Heart left ventricle (tissue), 16 donors: ENCODE results near the gene CDK5R1. TPM values are rescaled to one million over a fixed set of nuclear protein-coding genes. Genes with fewer than 3 reads are reported as not detected.

Experiments
- ATAC-seq, 4 donors: fragments of 200-7000 bp; cut with Tn5 transposase; one replicate each; pipeline ENCODE4 v1.9.1; 2020 to 2022; ENCODE audit warnings: moderate library complexity in 4 of 4, mild to moderate bottlenecking in 3 of 4, moderate number of reproducible peaks in 1 of 4
- DNase-seq, 5 donors: peaks; one replicate each; pipeline ENCODE4 v3.0.0-alpha.2; 2020
- H3K27ac ChIP-seq, 12 donors: fragments of 200-600 bp; sonication (generic) in 4 of 12; one replicate each; pipeline versions ENCODE4 v1.5.0 to v1.8.0; 2016 to 2022; ENCODE audit warnings: mild to moderate bottlenecking in 2 of 12
- H3K27me3 ChIP-seq, 9 donors: fragments of 200-600 bp; sonication (generic) in 2 of 9; one replicate each; pipeline versions ENCODE4 v1.5.1 to v1.8.0; 2016 to 2022; ENCODE audit warnings: mild to moderate bottlenecking in 3 of 9
- H3K36me3 ChIP-seq, 9 donors: fragments of 200-600 bp; sonication (generic) in 2 of 9; one replicate each; pipeline versions ENCODE4 v1.5.0 to v1.8.0; 2018 to 2022; ENCODE audit warnings: mild to moderate bottlenecking in 2 of 9
- H3K4me1 ChIP-seq, 12 donors: fragments of 200-600 bp; sonication (generic) in 4 of 12; one replicate each; pipeline versions ENCODE4 v1.5.0 to v1.8.0; 2016 to 2022; ENCODE audit warnings: mild to moderate bottlenecking in 3 of 12
- H3K4me3 ChIP-seq, 12 donors: fragments of 200-600 bp; sonication (generic) in 4 of 12; one replicate each; pipeline versions ENCODE4 v1.5.0 to v1.8.0; 2017 to 2022; ENCODE audit warnings: mild to moderate bottlenecking in 9 of 12, moderate library complexity in 4 of 12
- H3K9me3 ChIP-seq, 12 donors: fragments of 200-600 bp; sonication (generic) in 4 of 12; one replicate each; pipeline versions ENCODE4 v1.5.0 to v1.8.0; 2016 to 2022; ENCODE audit warnings: mild to moderate bottlenecking in 1 of 12
- POLR2A ChIP-seq, 2 donors: fragments of 450-650 bp; IDR thresholded peaks; one replicate each; pipeline ENCODE4 v1.6.1; 2017; ENCODE audit warnings: antibody characterized with exemption in 2 of 2, mild to moderate bottlenecking in 2 of 2, moderate library complexity in 2 of 2
- WGBS, 4 donors: extraction: QIAGEN DNeasy Blood & Tissue Kit in 2 of 4; methylation state at CpG; one replicate each; pipeline versions ENCODE4 v1.1.5 to v1.1.7; 2013 to 2018; 5-methylcytosine and 5-hydroxymethylcytosine counted together
- intact Hi-C, 10 donors: fragments of 100-400 bp; cut with DNase I; formaldehyde crosslinking; loops; one replicate each; pipeline versions ENCODE4 v1.11.1 to v1.14.2; 2022
- polyA plus RNA-seq, 2 donors: library from polyadenylated mRNA; stranded (reverse); fragments of 200-250 nt; gene quantifications; one replicate each; pipeline ENCODE4 v1.2.3, GENCODE V29; 2013
- total RNA-seq, 9 donors: library from RNA; depleted of rRNA in 2 of 9; stranded (reverse); fragments of >200 nt in 2 of 9; fragmentation: NEBNext Ultra II Directional in 3 of 9; extraction: Animal tissue kit (Norgen Biotek cat#: 25700) in 3 of 9; gene quantifications; one replicate each; pipeline versions ENCODE4 v1.1.0 to v1.2.4, GENCODE V29; 2016 to 2023
- TF ChIP-seq, protein P1 (sequence below), 12 donors: fragments of 200-600 bp; sonication (generic) in 4 of 12; IDR thresholded peaks; one replicate each; pipeline versions ENCODE4 v1.5.0 to v1.8.0; 2018 to 2022; ENCODE audit warnings: antibody characterized with exemption in 12 of 12, mild to moderate bottlenecking in 5 of 12
- donor health status: ischemic (EF 13 %, LVEDD 7.1; RV severe dilation, severe dysfunction).
- donor health status: healthy with polysubstance abuse.
- donor health status: DM: no; HTN: yes; CAD: no.
- donor health status: DM: no; HTN: no; CAD: no.
- donor health status: ischemic (EF 25% LVEDD 6.9; RV normal size, moderate dysfunction).
- donor health status: ischemic (EF 25% LVEDD 5.7; RV mildly dilated, moderate dysfunction).
- donor health status: healthy.
- donor health status: DM: yes; HTN: yes; CAD: no.
- donor health status: ischemic (EF 35%, LVEDD 5.7; RV mildly dilated, moderate dysfunction).
- donor health status: nonischemic (EF 11% LVEDD 7.7; RV severe dilation, severe dysfunction).
- donor health status: DM: yes; HTN: yes; CAD: no.
- donor health status: PGD.
- donor health status: ischemic (EF 29% LVEDD 5.4; RV normal size, mild dysfunction).
- donor health status: nonischemic (EF 23%, LVEDD 6.1; RV moderate dilation, normal function).

CDK5R1 gene
- total and polyA plus RNA-seq, 11 donors = 0.57 to 2.9 (median 1.5) TPM

- no peaks in the 10 kb centered on the region for H3K27me3 ChIP-seq
- TF ChIP-seq, protein P1, sequence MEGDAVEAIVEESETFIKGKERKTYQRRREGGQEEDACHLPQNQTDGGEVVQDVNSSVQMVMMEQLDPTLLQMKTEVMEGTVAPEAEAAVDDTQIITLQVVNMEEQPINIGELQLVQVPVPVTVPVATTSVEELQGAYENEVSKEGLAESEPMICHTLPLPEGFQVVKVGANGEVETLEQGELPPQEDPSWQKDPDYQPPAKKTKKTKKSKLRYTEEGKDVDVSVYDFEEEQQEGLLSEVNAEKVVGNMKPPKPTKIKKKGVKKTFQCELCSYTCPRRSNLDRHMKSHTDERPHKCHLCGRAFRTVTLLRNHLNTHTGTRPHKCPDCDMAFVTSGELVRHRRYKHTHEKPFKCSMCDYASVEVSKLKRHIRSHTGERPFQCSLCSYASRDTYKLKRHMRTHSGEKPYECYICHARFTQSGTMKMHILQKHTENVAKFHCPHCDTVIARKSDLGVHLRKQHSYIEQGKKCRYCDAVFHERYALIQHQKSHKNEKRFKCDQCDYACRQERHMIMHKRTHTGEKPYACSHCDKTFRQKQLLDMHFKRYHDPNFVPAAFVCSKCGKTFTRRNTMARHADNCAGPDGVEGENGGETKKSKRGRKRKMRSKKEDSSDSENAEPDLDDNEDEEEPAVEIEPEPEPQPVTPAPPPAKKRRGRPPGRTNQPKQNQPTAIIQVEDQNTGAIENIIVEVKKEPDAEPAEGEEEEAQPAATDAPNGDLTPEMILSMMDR (IDR thresholded peaks at IDR 0.05) = no peak
- TF ChIP-seq POLR2A (IDR thresholded peaks at IDR 0.05) = no peak
- H3K36me3 ChIP-seq = peaks cover 0 to 6% (median 0%) of the 10 kb centered on the region in 9 donors
- H3K9me3 ChIP-seq = no peaks in the 10 kb centered on the region
- intact Hi-C loops = loop anchor here in 2 of 10 donors (10.0 kb wide), 2 partner anchors 101 to 121 kb away; no protein-coding TSS in a partner anchor
- H3K27ac ChIP-seq = no peak overlapping the region
- no peak overlapping the region for H3K4me3 ChIP-seq
- DNase-seq (peak in 1 of 5 donors; percentile 23), ATAC-seq (no peak)
- H3K4me1 ChIP-seq = peaks cover 0 to 50% (median 23%) of the 10 kb centered on the region in 12 donors
- 93 to 95% (median 93%) methylated on average over 6 to 11 of the region's 11 CpGs for WGBS, 4 donors
Observed at GRCh38 chr17:32493976-32494513, 7.3 kb downstream of the CDK5R1 start.

DNA sequence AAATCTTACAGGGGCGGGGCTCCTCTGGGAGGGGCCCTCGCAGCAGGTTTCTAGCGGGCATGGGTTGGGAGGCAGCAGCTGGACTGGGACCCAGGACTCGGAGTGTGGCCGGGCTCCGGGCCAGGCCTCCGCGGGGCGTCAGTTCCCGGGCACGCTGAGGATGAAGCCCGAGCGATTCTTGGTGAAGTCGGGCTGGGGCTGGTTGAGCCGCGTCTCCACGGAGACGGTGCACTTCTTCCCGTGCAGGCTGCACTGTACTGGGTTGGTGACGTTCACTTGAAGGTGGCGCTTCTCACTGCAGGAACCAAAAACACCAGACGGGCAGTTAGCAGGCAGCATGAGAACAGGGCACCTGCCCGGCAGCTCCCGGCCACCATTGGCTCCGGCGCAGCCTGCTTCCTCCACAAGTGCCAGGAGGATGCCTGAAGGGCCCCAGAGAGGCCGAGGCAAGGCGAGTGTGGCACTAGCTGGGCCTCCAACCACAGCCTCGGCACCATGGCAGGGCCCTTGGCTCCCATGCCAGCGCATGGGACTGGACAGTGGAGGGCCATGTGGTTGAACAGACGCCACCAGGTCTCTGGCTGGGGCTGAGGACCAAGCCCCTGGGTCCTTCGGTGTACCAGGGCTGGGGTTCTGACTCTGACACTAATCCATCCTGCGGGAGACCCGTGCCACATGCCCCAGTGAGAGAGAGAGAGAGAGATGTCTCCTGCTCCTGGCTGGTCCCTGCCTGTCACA, 8.0 kb downstream of the CDK5R1 start:
- DNase-seq (peak in 1 of 5 donors; percentile 33), ATAC-seq (no peak)
- intact Hi-C loops = loop anchor here in 2 of 10 donors (10.0 kb wide), 2 partner anchors 100 to 120 kb away; no protein-coding TSS in a partner anchor
- Histone ChIP-seq H3K27ac (peak overlapping the region in 4 of 12 donors; percentile 43 to 78 (median 60)), H3K4me3 (no peak overlapping the region), H3K27me3 (no peaks in the 10 kb centered on the region), H3K36me3 (peaks cover 0 to 6% (median 0%) of the 10 kb centered on the region in 9 donors), H3K9me3 (no peaks in the 10 kb centered on the region), H3K4me1 (peaks cover 0 to 50% (median 23%) of the 10 kb centered on the region in 12 donors)
- 84 to 88% (median 87%) methylated on average over 29 to 34 of the region's 34 CpGs for WGBS, 4 donors
- TF ChIP-seq, protein P1 (IDR thresholded peaks at IDR 0.05) = no peak
- TF ChIP-seq POLR2A (IDR thresholded peaks at IDR 0.05) = no peak

DNA sequence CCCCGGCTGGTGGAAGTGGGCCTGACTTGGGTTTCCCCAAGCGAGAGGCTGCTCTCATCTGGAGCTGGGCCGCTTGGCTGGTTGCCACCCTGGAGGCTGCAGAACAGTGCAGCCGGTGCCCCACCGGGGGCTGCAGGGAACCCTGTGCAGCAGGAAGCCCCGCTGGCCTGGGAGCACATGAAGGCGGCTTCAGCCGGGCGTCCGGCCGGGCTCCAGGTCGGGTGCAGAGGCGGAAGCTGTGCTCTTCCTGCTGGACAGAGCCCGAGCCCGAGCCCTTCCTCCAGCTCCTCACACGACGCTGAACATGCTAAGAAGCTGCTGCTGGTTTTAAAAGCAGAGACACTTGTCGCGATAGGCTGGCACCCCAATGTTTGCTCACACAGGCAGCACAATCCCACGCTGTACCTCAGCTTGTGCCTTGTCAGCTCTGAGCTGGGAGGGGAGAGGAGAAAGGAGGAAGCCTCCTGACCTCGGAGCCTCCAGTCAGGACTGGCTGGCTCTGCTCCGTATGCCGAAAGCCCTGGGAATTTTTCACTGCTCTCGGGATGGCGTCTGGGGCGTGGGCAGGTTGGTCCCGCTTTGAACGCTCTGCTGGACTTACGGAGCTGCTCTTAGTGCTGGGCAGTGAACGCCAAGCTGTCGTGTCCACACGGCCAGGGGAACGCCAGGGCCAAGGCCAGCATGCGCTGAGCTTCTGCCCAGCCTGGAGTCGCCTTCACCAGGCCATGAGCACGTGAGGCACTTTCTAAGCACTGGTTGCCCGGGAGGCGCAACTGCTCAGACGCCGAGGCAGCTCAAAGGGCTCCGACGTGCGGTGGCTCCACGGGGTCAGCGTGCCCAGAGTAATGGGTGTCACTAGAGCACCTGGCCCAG, 8.8 kb downstream of the CDK5R1 start:
- peak in 4 of 5 donors; percentile 45 to 79 (median 60) for DNase-seq
- intact Hi-C loops = loop anchor here in 2 of 10 donors (10.0 kb wide), 2 partner anchors 99 to 119 kb away; no protein-coding TSS in a partner anchor

More for the DNA sequence above, 8.8 kb downstream of the CDK5R1 start:
- Histone ChIP-seq H3K36me3 (peaks cover 0 to 4% (median 0%) of the 10 kb centered on the region in 9 donors), H3K4me3 (peak overlapping the region in 5 of 12 donors; percentile 6 to 18 (median 11)), H3K27me3 (no peaks in the 10 kb centered on the region), H3K9me3 (no peaks in the 10 kb centered on the region), H3K4me1 (peaks cover 0 to 50% (median 23%) of the 10 kb centered on the region in 12 donors), H3K27ac (peak overlapping the region in 9 of 12 donors; percentile 18 to 78 (median 43))
- 12 to 44% (median 32%) methylated on average over 11 to 45 of the region's 45 CpGs for WGBS, 4 donors
- no peak for TF ChIP-seq POLR2A (IDR thresholded peaks at IDR 0.05)
- TF ChIP-seq, protein P1 (IDR thresholded peaks at IDR 0.05) = no peak
- peak; percentile 13 to 79 (median 58) for ATAC-seq
